Neuron (in vitro differentiated cells): Measurements from ENCODE around the gene CATSPER4.
A peak's percentile ranks its signal among the peaks of the same experiment; 100 is the strongest.

Source experiments
- H2AFZ ChIP-seq: one replicate; pipeline ENCODE4 v1.6.1; 2013; ENCODE audit warnings: low read depth, mild to moderate bottlenecking, inconsistent platforms, low read length, moderate library complexity
- H3K27me3 ChIP-seq: one replicate; pipeline ENCODE4 v1.6.1; 2013; ENCODE audit warnings: low read length; ENCODE audit not compliant: insufficient read depth
- H3K36me3 ChIP-seq: one replicate; pipeline ENCODE4 v1.6.1; 2013; ENCODE audit warnings: low read length; ENCODE audit not compliant: insufficient read depth
- H3K4me1 ChIP-seq: one replicate; pipeline ENCODE4 v1.6.1; 2013; ENCODE audit warnings: low read length; ENCODE audit not compliant: insufficient read depth
- H3K4me3 ChIP-seq: 2 replicates; pipeline ENCODE4 v1.5.1; 2013; ENCODE audit warnings: mild to moderate bottlenecking, low read length, moderate library complexity
- H3K9me3 ChIP-seq: one replicate; pipeline ENCODE4 v1.6.1; 2013; ENCODE audit warnings: low read length

The CATSPER4 gene

DNA sequence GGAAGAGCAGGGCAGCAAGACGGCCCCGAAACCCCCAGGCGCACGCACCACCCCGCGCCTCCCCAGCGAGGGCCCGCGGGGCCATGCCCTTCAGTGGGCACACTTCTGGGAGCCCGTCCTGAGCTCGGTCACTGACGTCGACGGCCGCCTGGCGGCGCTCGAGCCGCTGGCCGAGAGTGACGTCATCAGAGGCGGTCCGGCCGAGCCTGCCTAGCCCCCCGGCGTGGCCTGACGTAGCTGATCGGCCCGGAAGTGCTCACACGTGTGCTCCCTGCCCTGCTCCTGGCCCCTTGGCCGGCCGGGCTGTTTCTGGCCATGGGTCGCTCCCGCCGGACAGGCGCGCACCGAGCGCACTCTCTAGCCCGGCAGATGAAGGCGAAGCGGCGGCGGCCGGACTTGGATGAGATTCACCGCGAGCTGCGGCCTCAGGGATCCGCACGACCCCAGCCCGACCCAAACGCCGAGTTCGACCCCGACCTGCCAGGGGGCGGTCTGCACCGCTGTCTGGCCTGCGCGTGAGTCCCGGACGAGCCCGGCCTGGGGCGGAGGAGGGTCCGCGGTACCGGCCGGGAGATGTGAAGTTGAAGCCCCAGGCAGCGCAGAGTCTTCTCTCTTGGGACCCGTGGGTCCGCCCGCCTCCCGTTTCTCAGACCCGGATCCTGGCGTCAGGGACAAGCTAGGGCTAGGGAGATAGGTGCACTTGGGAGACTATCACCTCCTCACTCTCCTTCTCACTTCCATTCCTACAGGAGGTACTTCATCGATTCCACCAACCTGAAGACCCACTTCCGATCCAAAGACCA lies 20.5 kb upstream of the CATSPER4 start, which contains the start of gene ZNF593:
TSS of gene ZNF593 (plus strand) at position 240 of the 803 bp plus-strand sequence. CDS start at position 316, 76 bp downstream.
- peak within 1 kb of the TSS; percentile 64 for H3K4me3 ChIP-seq
- H3K4me1 ChIP-seq = peaks cover 30% of the 10 kb centered on the region
- H3K27me3 ChIP-seq = peaks cover 2% of the 10 kb centered on the region
- no peaks in the 10 kb centered on the region for H3K9me3 ChIP-seq
- H3K36me3 ChIP-seq = peaks cover 3% of the 10 kb centered on the region
- H2AFZ ChIP-seq = peak within 1 kb of the TSS; percentile 76

GRCh38 chr1:26170472-26170821 lies 20.0 kb upstream of the CATSPER4 start:
- Histone ChIP-seq H2AFZ (peak overlapping the region; percentile 76), H3K27me3 (peaks cover 2% of the 10 kb centered on the region), H3K4me3 (peak overlapping the region; percentile 64), H3K9me3 (no peaks in the 10 kb centered on the region), H3K4me1 (peaks cover 30% of the 10 kb centered on the region), H3K36me3 (peaks cover 3% of the 10 kb centered on the region)

GRCh38 chr1:26171084-26172072 lies 19.0 kb upstream of the CATSPER4 start, which contains the start of gene ZNF593OS:
TSS of gene ZNF593OS (minus strand) at chr1:26171832. CDS start at chr1:26171661, 171 bp downstream.
- Histone ChIP-seq H3K4me1 (peaks cover 30% of the 10 kb centered on the region), H3K4me3 (peak within 1 kb of the TSS; percentile 64), H3K36me3 (peaks cover 3% of the 10 kb centered on the region), H3K27me3 (no peaks in the 10 kb centered on the region), H3K9me3 (no peaks in the 10 kb centered on the region), H2AFZ (no peak within 1 kb of the TSS)

DNA sequence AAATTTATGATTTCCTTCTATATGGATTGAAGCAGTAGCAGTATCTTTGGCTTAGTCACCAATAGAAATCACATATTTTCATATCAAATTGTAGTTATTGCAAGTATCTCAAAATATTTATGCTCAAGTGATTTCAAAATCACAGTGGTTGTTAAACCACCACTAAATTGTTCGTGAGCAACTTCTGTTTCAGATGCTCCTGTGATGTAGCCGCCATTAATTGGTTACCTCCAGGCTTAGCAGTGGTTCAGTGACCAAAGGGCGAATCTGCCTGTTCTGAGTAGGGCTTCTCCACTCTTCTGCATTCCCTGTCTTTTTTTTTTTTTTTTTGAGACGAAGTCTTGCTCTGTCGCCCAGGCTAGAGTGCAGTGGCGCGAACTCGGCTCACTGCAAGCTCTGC lies 15.1 kb upstream of the CATSPER4 start:
- H3K36me3 ChIP-seq = peaks cover 3% of the 10 kb centered on the region
- no peaks in the 10 kb centered on the region for H3K9me3 ChIP-seq
- H3K4me3 ChIP-seq = no peak overlapping the region

DNA sequence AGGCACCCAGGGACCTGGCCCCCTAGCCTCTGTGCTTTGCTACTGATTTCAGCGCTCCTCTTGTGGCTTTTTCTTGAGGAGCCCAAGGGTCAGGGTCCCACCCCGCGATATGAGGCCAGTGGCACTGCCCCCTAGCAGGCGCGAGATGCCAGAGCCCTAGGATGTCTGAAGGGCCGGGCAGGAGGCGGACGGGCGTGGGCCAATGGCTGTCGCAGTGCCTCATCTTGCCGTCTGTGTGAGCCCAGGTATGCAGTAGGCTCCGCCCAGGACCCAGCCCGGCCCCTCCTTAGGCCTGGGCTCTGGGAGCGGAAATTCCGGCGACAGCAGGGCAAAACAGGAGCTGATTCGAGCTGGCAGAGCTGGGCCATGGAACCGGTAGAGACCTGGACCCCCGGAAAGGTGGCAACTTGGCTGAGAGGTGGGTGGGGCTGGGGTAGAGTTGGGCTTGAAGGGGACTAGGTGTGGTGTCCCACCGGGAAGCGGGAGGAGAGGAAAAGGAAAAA lies 13.2 kb upstream of the CATSPER4 start, which contains the start of gene CNKSR1:
TSS of gene CNKSR1 (plus strand) at position 310 of the 503 bp plus-strand sequence. CDS start at position 367, 57 bp downstream.
- Histone ChIP-seq H3K36me3 (peaks cover 3% of the 10 kb centered on the region), H3K9me3 (no peaks in the 10 kb centered on the region), H2AFZ (no peak within 1 kb of the TSS), H3K4me1 (no peaks in the 10 kb centered on the region), H3K27me3 (no peaks in the 10 kb centered on the region), H3K4me3 (no peak within 1 kb of the TSS)

More for the DNA sequence above, 15.1 kb upstream of the CATSPER4 start:
- Histone ChIP-seq H3K27me3 (no peaks in the 10 kb centered on the region), H3K4me1 (peaks cover 10% of the 10 kb centered on the region), H2AFZ (no peak overlapping the region)

- no peaks in the 10 kb centered on the region for H3K36me3 ChIP-seq
- H3K4me1 ChIP-seq = no peaks in the 10 kb centered on the region
- H3K9me3 ChIP-seq = no peaks in the 10 kb centered on the region
- no peak overlapping the region for H3K4me3 ChIP-seq
- no peak overlapping the region for H2AFZ ChIP-seq
- H3K27me3 ChIP-seq = no peaks in the 10 kb centered on the region
These were observed 10.3 kb upstream of the CATSPER4 start for GRCh38 chr1:26180010-26180506.

DNA sequence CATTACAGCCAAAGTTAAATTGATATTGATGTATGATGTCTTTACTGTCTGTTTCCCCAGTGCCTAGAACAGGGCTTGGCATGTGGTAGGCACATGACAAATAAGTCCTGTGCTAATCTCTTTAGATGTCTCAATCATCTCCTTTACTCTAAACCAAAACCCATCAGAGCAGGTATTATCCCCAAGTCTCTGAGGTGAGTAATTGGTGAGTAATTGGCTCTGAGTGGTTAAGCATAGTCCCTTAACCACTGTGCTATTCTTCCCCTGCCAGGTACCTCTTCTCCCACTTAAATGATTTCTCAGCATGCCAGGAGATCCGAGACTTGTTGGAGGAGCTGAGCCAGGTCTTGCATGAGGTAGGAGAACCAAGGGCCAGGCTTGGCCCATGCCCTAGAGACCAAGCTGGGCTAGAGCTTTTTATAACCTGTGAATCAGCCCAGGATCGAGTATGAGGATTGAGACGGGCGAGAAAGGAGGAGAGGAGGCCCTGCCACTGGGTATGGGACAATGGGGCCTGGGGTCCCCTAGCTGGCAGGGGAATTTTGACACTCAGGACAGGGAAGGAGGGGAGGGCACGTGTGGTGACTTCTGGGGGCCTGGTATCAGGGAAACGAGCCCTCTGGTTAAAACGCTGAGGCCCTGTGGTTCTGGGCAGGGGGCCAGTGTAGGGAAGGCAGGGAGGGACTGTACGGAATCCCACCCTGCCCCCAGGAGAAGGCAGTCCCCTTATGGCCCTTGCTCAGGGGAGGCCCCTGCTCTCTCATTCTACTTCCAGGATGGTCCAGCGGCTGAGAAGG lies 8.6 kb upstream of the CATSPER4 start:
- Histone ChIP-seq H3K27me3 (no peaks in the 10 kb centered on the region), H3K36me3 (no peaks in the 10 kb centered on the region), H2AFZ (no peak overlapping the region), H3K9me3 (no peaks in the 10 kb centered on the region), H3K4me1 (no peaks in the 10 kb centered on the region), H3K4me3 (no peak overlapping the region)

DNA sequence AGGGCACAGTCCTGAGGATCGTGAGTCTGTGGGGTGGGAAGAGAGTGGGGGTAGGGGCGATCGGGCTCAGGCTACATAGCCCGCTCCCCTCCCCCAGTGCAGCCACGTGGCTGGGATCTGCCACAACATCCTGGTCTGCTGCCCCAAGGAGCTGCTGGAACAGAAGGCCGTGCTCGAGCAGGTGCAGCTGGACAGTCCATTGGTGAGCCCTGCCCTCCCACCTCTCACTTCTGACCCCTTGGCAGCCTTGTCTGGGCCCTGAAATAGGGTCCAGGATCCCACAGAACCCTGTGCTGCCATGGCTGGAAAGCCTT lies 8.1 kb upstream of the CATSPER4 start:
- Histone ChIP-seq H3K4me1 (no peaks in the 10 kb centered on the region), H3K4me3 (no peak overlapping the region), H2AFZ (no peak overlapping the region), H3K27me3 (no peaks in the 10 kb centered on the region), H3K36me3 (no peaks in the 10 kb centered on the region), H3K9me3 (no peaks in the 10 kb centered on the region)

DNA sequence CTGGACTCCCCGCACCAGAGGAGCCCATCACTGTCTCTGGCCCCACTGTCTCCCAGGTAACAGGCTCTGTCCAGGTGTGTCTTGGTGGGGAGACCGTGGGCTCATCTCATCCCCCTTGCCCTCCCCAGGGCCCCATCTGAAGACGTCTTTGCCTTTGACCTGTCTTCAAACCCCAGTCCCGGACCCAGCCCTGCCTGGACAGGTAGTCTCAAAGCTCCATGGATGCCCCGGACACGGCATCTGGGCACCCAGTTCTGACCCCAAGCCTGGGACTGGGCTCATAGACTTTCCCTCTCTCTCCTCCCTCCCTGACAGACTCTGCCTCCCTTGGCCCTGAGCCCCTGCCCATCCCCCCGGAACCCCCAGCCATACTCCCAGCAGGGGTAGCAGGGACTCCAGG lies 6.3 kb upstream of the CATSPER4 start:
- Histone ChIP-seq H3K4me3 (no peak overlapping the region), H3K9me3 (no peaks in the 10 kb centered on the region), H3K27me3 (no peaks in the 10 kb centered on the region), H2AFZ (no peak overlapping the region), H3K36me3 (no peaks in the 10 kb centered on the region), H3K4me1 (no peaks in the 10 kb centered on the region)

DNA sequence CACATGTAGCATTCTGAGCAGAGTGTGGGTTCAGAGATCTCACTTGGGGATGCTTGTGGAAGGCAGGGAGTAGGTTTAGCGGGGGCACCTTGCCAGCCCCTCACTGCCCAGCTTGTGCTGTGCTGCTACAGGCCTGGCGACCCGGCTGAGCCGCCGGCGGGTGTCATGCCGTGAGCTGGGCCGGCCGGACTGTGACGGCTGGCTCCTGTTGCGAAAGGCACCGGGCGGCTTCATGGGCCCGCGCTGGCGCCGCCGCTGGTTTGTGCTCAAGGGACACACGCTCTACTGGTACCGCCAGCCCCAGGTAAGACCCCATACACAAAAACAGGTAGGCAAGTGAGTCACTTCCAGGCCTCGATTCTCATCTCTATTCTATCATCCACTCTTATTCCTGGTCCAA lies 5.5 kb upstream of the CATSPER4 start:
- Histone ChIP-seq H3K36me3 (no peaks in the 10 kb centered on the region), H3K9me3 (no peaks in the 10 kb centered on the region), H3K27me3 (no peaks in the 10 kb centered on the region), H3K4me1 (no peaks in the 10 kb centered on the region), H3K4me3 (no peak overlapping the region), H2AFZ (no peak overlapping the region)

DNA sequence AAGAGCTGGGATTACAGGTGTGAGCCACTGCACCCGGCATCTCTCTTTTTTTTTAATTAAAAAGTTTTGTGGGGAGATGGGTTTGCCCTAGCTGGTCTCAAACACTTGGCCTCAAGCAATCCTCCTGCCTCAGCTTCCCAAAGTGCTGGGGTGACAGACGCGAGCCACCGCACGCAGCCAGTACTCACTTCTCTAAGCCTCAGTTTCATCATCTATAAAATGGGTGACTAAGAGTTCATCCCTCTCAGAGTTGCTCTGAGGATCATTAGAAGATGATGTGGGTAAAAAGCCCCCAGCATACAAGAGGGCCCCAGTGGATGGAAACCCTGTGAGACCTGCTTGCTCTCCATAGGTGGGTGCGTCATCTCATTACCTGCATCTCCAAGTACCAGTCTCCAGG lies 2.5 kb upstream of the CATSPER4 start:
- Histone ChIP-seq H3K36me3 (no peaks in the 10 kb centered on the region), H2AFZ (no peak overlapping the region), H3K27me3 (no peaks in the 10 kb centered on the region), H3K4me3 (no peak overlapping the region), H3K4me1 (no peaks in the 10 kb centered on the region), H3K9me3 (no peaks in the 10 kb centered on the region)

DNA sequence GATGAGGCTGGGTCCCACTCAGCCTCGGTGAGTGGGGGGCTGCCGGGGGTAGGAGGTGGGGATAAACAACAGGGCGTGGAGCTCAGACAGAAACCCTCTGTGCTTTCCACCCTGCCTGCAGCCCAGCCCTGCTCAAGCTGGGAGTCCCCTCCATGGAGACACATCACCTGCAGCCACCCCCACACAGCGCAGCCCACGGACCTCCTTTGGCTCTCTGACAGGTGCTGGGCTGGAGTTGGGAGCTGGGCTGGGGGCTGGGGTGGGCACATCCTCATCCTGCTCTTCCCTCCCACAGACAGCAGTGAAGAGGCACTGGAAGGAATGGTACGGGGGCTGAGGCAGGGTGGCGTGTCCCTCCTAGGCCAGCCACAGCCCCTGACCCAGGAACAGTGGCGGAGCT lies 1.9 kb upstream of the CATSPER4 start:
- Histone ChIP-seq H3K4me3 (no peak overlapping the region), H3K27me3 (no peaks in the 10 kb centered on the region), H3K36me3 (no peaks in the 10 kb centered on the region), H3K9me3 (no peaks in the 10 kb centered on the region), H3K4me1 (no peaks in the 10 kb centered on the region), H2AFZ (no peak overlapping the region)
